GM18909 (cell line): ENCODE results near the gene CLDN6.
A peak's percentile ranks its signal among the peaks of the same experiment; 100 is the strongest.

Source experiments
- ATAC-seq: cut with Tn5 transposase; IDR thresholded peaks from one replicate; pipeline ENCODE4 v1.9.1; 2021; ENCODE audit warnings: mild to moderate bottlenecking; ENCODE audit not compliant: unreplicated experiment, poor library complexity

The CLDN6 gene

GRCh38 chr16:2974319-2975056 lies 43.5 kb downstream of the CLDN6 start:
- ATAC-seq: no peak

- no peak for ATAC-seq
Measured at GRCh38 chr16:2973605-2974318, 44.2 kb downstream of the CLDN6 start.

- no peak for ATAC-seq
Measured at GRCh38 chr16:2973093-2973492, 44.9 kb downstream of the CLDN6 start.

- ATAC-seq: no peak
Measured at GRCh38 chr16:2971985-2972784, 45.8 kb downstream of the CLDN6 start.

- ATAC-seq: no peak
Measured at GRCh38 chr16:2971134-2971984, 46.6 kb downstream of the CLDN6 start.

GRCh38 chr16:2970563-2970962 lies 47.4 kb downstream of the CLDN6 start:
- ATAC-seq: no peak

GRCh38 chr16:2969545-2970521 lies 48.1 kb downstream of the CLDN6 start:
- ATAC-seq: peak; percentile 38

GRCh38 chr16:2968738-2969544 lies 49.0 kb downstream of the CLDN6 start, which contains the start of gene PAQR4:
Gene PAQR4, plus strand, starts transcription at chr16:2969348. Its CDS starts 327 bp downstream, at chr16:2969675.
- peak; percentile 79 for ATAC-seq

- no peak for ATAC-seq
Measured at GRCh38 chr16:2968368-2968737, 49.6 kb downstream of the CLDN6 start.

- no peak for ATAC-seq
Measured at GRCh38 chr16:2967721-2968161, 50.2 kb downstream of the CLDN6 start.

- no peak for ATAC-seq
Measured at GRCh38 chr16:2967211-2967631, 50.8 kb downstream of the CLDN6 start.

- ATAC-seq: no peak
Measured at GRCh38 chr16:2966808-2967191, 51.2 kb downstream of the CLDN6 start.

- ATAC-seq: no peak
Measured at GRCh38 chr16:2966043-2966807, 51.8 kb downstream of the CLDN6 start.
